UCSD-AML1 (cell line): ENCODE results near the gene RCN2.
"Not testable (repeated sequence)": the region's sequence is repeated elsewhere in the genome, so short reads cannot be mapped to it uniquely, and the experiment has no call there.

Experiments used
- DNase-seq: peaks from one replicate; lab custom pipeline; 2025; ENCODE audit not compliant: unreplicated experiment; lab: John Stamatoyannopoulos, UW

Gene RCN2

DNA sequence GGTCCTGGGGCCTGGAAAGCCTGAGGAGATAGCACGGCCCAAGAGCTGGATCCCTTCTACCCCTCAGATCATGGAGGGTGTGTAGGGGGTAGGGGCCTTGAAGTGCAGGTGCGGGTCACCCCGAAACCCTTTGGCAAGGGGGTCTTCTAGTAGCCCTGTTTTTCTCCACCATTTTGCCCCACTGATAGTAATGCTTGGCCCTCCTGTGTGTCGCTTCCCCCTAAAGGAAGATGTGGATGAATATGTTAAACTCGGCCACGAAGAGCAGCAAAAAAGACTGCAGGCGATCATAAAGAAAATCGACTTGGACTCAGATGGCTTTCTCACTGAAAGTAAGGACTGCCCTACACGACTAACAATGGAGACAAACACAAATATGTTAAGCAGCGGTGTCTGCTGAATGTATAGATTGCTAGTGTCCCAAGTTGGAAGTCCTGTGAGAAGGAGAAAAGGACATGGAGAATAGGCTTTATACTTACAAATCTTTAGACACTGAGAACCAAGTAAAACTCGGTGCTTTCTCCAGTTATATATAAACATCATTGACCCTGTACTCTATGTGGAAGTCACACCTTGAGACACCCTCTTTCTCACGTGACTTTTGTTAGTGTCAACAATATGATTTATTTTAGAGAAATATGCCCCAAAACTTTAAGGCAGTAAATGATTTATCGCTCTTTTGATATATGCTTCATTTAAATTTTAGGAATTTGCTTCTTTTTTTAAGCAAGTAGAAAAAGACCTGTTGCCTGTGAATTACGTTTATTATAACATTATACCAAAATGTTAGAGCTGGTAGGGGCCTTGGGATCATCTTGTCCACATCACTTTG lies 802 bp downstream of the RCN2 start:
- DNase-seq, result peak; percentile 45

DNA sequence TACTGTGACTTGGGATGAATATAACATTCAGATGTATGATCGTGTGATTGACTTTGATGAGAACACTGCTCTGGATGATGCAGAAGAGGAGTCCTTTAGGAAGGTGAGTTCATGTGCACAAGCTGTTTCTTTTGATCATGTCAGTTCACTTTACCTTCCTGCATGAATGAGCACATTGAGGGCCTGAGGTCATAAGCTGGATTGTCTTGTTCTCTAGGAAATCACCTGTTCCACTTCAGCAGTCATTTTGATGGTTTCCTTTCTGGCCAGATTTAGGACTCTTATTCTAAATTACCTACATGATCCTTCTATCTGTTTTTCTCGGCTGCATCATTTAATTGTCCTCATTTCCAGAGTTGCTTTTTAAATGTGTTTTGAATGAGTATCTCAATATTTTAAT lies 4.1 kb downstream of the RCN2 start:
- no peak for DNase-seq

DNA sequence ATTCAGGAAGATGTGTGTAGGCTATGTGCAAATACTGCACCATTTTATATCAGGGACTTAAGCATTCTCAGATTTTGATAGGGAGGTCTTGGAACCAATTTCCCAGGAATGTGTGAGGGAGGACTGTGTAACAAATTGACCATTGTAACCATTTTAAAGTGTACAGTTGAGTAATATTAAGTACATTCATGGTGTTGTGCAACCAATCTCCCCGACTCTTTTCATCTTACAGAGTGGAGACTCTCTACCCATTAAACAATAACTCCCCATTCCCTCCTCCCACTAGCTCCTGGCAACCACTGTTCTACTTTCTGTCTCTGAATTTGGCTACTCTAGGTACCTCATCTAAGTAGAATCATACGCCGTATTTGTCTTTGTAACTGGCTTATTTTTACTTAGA lies 5.1 kb downstream of the RCN2 start:
- DNase-seq, result no peak

DNA sequence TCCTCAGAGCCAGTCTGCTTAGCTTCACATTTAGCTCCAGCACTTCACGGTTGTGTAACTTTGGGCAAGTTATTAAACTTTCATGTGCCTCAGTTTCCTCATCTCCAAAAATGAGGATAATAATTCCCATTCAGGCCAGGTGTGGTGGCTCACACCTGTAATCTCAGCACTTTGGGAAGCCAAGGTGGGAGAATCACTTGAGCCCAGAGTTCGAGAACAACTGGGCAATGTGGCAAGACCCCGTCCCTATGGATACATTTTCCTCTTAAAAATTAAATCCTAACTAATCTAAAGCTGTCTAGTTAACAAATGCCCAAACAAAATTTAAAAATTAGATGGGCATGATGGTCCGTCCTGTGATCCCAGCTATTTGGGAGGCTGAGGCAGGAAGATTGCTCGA lies 7.2 kb downstream of the RCN2 start:
- no peak for DNase-seq

DNA sequence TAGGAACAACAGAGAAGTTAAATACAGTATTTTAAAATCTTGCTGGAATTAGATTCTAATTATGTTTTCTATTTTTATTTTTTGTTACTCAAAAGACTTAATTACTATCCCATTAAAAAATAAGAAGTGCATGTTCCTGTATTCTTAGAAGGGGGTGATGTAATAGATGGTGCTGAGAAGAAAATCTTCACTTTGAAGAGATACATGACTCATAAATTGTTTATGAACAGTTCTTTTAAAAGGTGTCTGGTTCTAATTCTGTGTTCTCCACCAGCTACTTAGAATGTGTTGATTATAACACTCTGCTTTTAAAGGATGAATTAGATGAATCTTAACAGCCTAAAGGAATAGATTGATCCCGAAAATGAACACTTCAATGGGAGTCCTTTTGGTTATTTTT lies 8.2 kb downstream of the RCN2 start:
- DNase-seq, result no peak

DNA sequence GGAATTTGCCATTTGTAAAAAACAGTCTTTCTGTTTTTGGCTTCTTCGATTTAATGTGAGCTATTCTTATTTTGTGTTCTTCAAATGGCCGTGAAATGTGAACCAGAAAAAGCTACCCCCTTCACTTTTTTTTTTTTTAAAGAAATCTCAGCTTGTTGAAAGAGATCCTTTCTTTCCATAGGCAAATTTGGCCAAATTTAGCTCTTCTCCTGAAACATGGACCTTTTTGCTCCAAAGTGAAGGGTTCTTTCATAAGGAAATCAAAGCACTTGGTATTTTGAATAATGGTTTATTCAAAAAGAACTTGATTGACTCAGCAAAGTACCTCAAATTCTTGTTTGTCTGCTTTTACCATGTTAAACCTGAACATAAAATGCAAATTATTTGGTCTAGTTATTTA lies 10.1 kb downstream of the RCN2 start:
- no peak for DNase-seq

DNA sequence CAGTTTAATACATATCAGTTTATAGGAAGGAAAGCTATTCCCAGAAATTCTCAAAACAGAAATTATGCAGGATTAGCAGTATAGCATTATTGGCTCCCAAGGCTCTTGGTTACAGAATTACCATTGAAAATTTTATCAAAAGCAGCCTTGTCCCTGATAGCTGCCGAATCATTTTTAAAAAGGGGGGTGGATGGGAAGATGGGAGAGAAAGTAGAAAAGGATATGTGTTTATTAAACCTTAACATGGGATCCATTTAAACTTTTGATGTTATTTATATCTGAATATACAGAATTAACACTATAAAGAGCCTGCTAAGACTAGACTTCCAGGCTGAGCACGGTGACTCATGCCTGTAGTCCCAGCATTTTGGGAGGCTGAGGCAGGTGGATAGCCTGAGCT lies 10.8 kb downstream of the RCN2 start:
- DNase-seq, result no peak

DNA sequence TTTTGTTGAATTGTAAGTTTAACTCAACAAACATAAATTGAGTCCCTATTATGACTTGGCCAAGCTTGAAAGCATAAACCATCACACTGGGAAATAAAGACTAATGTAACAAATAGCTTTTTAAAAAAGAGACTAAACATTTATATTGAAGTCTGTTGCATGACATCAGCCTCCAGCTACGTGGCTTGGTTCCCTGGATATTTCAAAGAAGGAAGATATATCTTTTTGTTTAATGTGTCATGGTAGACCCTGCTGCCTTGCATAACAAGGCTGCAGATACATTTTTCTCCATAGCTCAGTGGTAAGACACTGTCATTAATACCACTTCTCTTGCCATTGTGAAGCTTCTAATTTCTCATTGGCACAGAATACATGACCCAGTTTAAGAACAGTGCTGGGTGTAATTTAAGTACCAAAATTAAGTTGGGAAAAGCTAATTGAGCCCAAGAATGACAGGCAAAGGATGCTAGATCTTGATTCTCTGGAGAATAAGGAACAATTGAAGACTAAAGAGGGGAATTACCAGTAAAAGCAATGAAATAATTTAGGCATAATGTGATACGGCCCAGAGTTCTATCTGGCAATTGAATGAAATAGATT lies 14.0 kb downstream of the RCN2 start:
- DNase-seq, result no peak

DNA sequence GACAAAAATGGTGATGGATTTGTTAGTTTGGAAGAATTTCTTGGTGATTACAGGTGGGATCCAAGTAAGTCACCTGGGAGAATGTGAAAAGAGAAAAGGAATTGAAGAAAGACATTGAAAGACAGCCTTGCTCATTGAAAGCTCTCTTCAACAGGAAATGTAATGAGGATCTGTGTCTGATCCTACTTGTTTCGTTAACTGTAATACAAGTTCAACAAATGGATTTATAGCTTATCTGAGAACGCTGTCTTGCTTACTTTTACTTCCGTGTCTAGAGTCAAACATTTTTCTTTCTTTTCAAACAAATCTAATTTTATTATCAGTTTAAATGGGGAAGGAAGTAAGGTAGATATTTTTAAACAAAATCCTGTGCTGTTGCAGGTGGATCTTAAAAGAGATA lies 15.9 kb downstream of the RCN2 start:
- no peak for DNase-seq

DNA sequence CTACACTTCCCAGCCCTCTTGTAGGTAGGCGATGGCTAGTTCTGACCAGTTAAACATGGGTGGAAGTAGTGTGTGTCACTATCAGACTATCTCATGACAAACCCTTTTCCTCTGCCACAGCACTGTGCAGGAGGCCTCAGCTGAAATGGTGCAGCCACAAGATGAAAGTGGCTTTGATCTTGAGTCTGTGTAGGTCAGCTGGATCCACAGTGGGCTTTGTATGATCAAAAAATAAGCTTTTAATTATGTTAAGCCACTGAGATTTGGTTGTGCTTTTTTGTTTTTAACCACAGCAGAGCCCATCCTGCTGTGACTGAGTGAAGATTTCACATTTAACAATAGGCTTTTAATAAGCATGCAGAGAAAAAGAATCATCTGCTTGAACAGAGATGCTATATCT lies 19.7 kb downstream of the RCN2 start:
- DNase-seq, result peak; percentile 15

DNA sequence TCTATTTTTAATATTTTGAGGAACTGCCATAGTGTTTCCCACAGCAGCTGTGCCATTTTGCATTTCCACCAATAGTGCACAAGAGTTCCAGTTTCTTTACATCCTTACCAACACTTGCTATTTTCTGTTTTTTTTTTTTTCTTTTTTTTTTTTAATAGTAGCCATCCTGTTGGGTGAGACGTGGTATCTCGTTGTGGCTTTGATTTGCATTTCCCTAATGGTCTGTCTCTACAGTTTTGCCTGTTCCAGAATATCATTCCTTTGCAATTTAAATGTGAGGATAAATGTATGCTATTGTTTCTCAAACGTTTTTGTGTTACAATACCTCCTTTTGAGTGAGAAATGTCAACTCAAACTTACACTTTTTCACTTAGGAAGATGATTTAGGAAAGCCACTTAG lies 22.4 kb downstream of the RCN2 start:
- DNase-seq, result no peak

DNA sequence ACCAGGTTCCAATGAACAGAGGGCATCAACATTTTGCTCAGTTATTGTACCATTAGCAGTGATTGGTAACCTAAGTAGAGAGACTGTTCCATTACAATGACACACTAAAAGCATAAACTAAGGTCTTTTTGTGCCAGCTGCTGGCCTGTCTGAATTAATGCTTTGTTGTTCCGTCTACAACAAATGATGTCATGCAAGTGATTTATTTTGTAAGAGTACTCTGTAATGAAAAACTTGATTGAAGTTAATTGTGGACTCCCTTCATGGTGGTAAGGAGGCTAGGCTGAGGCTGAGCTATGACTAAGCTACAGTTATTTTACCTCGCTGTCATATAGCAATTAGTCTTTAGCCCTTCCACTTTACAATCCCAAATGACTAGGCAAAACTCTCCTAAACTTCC lies 23.2 kb downstream of the RCN2 start:
- DNase-seq, result no peak

DNA sequence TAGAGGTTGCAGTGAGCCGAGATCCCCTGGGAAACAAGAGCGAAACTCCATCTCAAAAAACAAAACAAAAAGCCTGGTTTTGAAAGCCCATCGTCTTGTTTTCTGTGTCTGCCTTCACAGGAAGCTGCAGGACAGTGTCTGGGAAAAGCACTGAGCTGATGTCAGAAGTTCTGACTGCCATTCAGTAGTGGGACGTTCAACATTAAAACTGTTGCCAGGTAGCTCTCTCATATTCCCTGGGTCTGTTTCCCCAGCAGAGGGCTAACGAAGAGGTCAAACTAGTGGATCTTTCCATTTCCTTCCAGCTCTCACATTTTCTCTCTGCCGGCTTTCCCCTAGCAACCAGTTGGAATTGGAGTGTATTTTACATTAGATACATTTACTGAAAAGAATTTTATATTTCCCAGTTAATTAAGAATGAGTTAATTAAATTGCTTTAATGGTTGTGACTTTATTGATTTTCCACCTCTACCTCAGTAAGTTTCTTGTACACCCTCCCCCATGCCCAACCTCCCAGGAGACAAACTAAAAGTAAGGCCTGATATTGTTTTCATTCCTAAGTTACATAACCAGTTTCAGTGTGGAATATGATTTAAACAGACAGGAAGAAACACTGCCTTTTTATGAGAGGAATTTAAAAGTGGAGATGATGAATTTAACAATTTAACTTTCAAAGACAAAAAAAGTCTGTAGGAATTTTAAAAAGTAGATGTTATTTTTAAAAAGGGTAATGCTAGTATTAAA lies 29.9 kb downstream of the RCN2 start:
- DNase-seq, result no peak

DNA sequence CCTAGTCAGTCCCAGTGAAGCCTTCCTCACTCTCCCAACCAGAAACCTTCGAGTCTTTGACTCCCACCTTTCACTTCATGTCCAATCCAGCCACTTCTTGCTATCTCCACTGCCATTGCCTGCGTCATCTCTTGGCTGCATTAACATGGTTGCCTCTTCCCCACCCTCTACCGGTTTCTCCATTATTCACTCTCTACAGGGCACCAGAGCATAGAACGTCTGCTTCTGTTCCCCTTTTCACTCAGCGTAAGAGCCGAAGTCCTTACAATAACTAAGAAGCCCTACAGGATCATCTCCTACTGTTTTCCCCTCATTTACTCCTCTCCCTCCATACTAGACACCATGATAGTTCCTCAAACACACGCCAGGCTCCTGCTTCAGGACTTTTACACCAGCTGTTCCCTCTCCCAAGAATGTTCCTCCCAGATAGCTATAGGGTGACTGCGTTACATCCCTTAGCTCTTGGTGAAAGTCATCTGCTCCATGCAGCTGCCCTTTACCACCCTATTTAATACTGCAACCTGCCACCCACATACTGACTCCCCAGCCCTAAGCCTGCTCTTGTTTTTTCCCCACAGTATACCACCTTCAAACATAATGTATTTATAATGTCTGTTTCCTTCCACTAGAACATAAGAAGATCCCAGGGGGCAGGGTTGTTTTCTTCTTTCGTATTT lies 30.9 kb downstream of the RCN2 start:
- DNase-seq, result no peak

DNA sequence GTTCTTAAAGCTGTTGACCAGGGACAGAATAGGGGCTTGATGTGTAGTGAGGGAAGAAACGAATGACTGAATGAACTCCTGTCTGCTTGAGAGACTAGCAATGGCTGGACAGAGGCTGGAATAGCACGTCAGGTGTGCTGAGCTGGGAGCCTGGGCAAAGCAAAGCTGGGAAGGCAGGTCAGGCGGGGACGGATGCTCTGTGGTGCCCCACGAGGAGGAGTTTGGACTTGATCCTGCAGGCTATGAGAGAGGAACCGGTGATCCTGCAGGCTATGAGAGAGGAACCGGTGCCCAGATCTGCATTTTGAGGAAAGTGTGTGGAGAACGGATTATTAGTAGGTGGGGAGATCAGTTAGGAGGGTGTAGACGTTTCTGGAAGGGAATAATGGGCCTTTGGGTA lies 32.0 kb downstream of the RCN2 start:
- DNase-seq, result no peak

DNA sequence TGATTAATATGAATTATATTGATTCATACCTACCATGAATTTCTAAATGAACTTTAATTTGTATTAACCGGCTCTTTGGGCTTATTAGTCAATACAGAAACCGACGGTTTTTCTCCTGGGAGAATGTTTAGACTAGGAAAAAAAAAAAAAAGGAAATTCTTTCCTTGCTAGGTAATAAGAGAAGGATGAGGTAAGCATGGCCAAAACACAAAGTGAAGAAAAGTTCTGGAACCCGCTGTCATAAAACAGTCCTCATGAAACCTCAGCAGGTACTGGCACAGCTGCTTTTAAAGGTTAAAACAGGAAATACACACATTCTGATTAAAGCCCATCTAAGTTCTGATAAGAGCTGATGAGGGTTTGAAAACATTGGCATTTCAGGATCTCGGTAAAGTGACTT lies 32.6 kb downstream of the RCN2 start:
- DNase-seq, result no peak

DNA sequence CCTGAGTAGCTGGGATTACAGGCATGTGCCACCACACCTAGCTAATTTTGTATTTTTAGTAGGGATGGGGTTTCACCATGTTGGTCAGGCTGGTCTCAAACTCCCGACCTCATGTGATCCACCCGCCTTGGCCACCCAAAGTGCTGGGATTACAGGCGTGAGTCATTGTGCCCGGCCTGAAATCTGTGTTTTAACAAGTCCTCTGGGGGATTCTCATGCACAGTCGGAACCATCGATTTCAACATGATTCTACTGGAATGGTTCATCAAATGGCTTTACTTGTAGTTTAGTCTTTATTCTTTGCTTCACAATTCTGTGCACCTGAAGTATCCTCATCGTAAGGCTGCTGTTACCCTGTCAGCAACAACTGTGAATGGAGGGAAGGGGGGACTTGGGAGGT lies 34.5 kb downstream of the RCN2 start:
- not testable (repeated sequence) for DNase-seq

DNA sequence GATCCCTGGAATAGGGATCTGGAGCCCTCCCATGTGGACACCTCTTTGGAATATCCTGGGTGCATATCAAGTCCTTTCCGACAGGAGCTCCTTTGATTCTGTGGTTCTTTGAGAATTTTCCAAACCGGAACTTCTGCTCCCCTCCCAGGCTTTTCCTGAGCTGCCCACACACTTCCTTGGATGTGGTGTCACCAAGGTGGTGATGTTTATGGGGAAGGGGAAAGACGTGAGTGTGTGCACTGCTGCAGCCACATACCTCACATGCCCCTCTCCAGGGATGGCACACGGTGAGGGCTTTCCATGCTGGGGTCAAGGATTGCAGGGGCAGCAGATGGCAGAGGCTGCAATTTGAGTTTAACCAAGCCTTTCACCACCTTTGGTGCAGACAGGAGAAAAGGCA lies 35.5 kb downstream of the RCN2 start:
- DNase-seq, result peak; percentile 22

DNA sequence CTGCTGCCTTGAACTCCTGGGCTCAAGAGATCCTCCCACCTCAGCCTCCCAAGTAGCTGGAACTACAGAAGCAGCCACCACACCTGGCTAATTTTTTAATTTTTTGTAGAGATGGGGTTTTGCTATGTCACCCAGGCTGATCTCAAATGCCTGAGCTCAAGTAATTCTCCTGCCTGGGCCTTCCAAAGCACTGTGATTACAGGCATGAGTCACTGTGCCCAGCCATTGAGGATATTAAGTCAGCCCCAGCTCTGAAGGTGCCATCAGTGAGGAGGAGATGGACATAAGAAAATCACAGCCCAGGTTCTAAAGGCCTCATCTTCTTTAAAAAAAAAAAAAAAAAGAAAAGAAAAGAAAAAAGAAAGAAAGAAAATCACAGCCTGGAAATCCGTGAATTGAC lies 36.8 kb downstream of the RCN2 start:
- DNase-seq, result no peak

DNA sequence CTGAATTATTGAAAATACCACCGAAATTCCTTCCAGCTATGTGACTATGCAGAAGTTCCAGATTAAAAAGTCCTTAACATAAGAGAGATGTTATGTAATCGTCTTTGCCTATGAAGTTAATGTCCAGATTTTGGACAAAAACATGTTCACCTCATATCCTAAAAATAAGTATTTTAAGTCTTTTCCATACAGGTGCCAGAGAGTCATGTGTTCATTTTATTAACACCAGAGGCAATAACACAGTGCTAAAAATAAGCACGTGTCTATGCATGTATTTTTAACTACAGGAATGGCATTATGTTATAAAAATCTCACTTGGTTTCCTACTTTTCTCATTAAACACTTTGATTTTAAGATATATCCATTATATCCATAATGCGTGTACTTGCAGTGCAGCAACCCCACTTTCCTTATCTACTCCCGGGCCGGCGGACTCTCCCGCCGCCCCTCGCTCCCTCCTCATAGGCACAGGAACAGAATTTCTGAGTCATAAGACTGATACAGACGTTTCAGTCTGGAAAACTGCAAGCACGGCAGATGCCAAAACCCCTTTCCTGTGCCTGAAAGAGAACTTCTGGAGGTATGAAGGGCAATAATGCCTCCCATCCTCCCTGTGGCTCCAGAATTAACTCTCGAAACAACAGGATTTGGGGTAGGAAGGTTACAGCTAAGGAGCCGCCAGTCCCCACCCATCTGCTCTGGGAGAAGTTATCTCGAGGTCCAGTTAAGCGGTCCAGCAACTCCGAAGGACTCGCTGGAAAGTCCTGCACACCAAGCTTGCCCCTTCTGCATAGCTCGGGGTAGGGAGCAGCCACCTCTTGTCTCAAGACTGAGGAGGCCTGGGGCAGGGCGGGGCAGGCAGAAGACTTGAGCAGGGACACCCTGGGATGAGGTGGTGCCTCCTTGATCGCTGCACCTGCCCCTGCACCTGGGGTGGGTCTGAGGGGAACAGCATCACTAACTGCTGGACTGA lies 41.1 kb downstream of the RCN2 start:
- peak; percentile 43 for DNase-seq

DNA sequence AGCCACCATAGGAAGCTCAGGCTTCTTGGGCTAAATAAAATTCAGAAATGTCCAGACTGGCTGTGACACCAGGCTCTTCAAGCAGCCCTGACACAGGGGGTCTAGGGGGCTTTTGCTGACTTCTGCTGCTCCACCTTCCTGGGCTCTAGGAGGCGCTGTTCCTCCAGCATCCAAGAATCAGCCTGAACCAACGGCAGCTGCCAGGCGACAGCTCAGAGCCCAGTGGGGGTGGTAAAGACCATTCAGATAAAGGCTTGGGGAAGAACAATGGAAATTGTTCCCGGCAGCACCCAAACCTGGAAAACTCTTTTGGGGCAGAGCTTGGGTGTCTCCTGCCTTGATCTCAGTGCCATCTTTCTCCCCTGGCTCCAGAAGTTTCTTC lies 41.8 kb downstream of the RCN2 start:
- DNase-seq, result peak; percentile 63
